Mesenchymal stem cell (in vitro differentiated cells and primary cell): ENCODE measurements around the gene PGGHG.

Source experiments
- DNase-seq: peaks from one replicate; pipeline ENCODE4 v3.0.0-alpha.2; 2013
- H2AFZ ChIP-seq: one replicate; pipeline ENCODE4 v1.6.1; 2013; ENCODE audit warnings: low read depth, mild to moderate bottlenecking, control low read depth, inconsistent platforms, low read length, moderate library complexity
- H2AK5ac ChIP-seq: 2 replicates; pipeline ENCODE4 v1.6.1; 2013; ENCODE audit warnings: low read length, moderate library complexity, mild to moderate bottlenecking, inconsistent platforms; ENCODE audit not compliant: severe bottlenecking
- H2BK120ac ChIP-seq: one replicate; pipeline ENCODE4 v1.6.1; 2013; ENCODE audit warnings: low read depth, mild to moderate bottlenecking, inconsistent platforms, low read length, moderate library complexity
- H2BK12ac ChIP-seq, 2 experiments: one replicate each; pipeline ENCODE4 v1.6.1; 2013; ENCODE audit warnings: inconsistent platforms in 2 of 2, low read length in 2 of 2, mild to moderate bottlenecking in 2 of 2, moderate library complexity in 2 of 2, control low read depth in 1 of 2
- H2BK15ac ChIP-seq: one replicate; pipeline ENCODE4 v1.6.1; 2013; ENCODE audit warnings: mild to moderate bottlenecking, low read depth, inconsistent platforms; ENCODE audit not compliant: poor library complexity, severe bottlenecking
- H2BK5ac ChIP-seq: 2 replicates; pipeline ENCODE4 v1.6.1; 2013; ENCODE audit warnings: low read depth, mild to moderate bottlenecking, low read length, control low read depth, inconsistent platforms; ENCODE audit not compliant: poor library complexity, severe bottlenecking
- H3K14ac ChIP-seq, 2 experiments: one replicate each; pipeline ENCODE4 v1.6.1; 2013; ENCODE audit warnings: inconsistent platforms in 2 of 2, low read length in 2 of 2, control low read depth in 1 of 2, mild to moderate bottlenecking in 1 of 2, moderate library complexity in 1 of 2
- H3K18ac ChIP-seq, 2 experiments: one replicate each; pipeline ENCODE4 v1.6.1; 2013; ENCODE audit warnings: inconsistent platforms in 2 of 2, low read length in 2 of 2, control low read depth in 1 of 2, low read depth in 1 of 2, mild to moderate bottlenecking in 1 of 2
- H3K23ac ChIP-seq, 2 experiments: one replicate each; pipeline ENCODE4 v1.6.1; 2013; ENCODE audit warnings: inconsistent platforms in 2 of 2, low read length in 2 of 2, mild to moderate bottlenecking in 2 of 2, moderate library complexity in 2 of 2, control low read depth in 1 of 2
- H3K27ac ChIP-seq: 2 replicates; pipeline ENCODE4 v1.5.1; 2013; ENCODE audit warnings: mild to moderate bottlenecking, moderate library complexity, low read length, control low read depth, inconsistent platforms; ENCODE audit not compliant: poor library complexity, severe bottlenecking
- H3K27me3 ChIP-seq, 2 experiments: 2 replicates each; pipeline versions ENCODE4 v1.6.1 to v1.7.0; 2013; ENCODE audit warnings: low read length in 2 of 2, mild to moderate bottlenecking in 2 of 2, moderate library complexity in 2 of 2, control low read depth in 1 of 2, inconsistent platforms in 1 of 2; ENCODE audit not compliant: control insufficient read depth in 1 of 2, insufficient read depth in 1 of 2
- H3K36me3 ChIP-seq, 2 experiments: 2 replicates each; pipeline versions ENCODE4 v1.6.1 to v1.7.0; 2013; ENCODE audit warnings: low read length in 2 of 2, control low read depth in 1 of 2, inconsistent platforms in 1 of 2, low read depth in 1 of 2, mild to moderate bottlenecking in 1 of 2; ENCODE audit not compliant: insufficient read depth in 2 of 2, control insufficient read depth in 1 of 2
- H3K4ac ChIP-seq, 2 experiments: one replicate each; pipeline ENCODE4 v1.6.1; 2013; ENCODE audit warnings: inconsistent platforms in 2 of 2, low read length in 2 of 2, mild to moderate bottlenecking in 2 of 2, moderate library complexity in 2 of 2, control low read depth in 1 of 2, low read depth in 1 of 2
- H3K4me1 ChIP-seq: 2 replicates; pipeline ENCODE4 v1.6.1; 2013; ENCODE audit warnings: low read depth, low read length, control low read depth; ENCODE audit not compliant: control insufficient read depth, insufficient read depth
- H3K4me2 ChIP-seq: 2 replicates; pipeline ENCODE4 v1.6.1; 2013; ENCODE audit warnings: low read length, mild to moderate bottlenecking, inconsistent platforms; ENCODE audit not compliant: poor library complexity, severe bottlenecking
- H3K4me3 ChIP-seq, 2 experiments: 2 replicates each; pipeline versions ENCODE4 v1.5.1 to v1.7.0; 2013; ENCODE audit warnings: low read length in 2 of 2, mild to moderate bottlenecking in 2 of 2, control low read depth in 1 of 2, low read depth in 1 of 2; ENCODE audit not compliant: insufficient read depth in 1 of 2
- H3K79me1 ChIP-seq: replicated peaks from 2 replicates; pipeline ENCODE4 v1.6.1; 2013; ENCODE audit warnings: mild to moderate bottlenecking, control low read depth, low read length, inconsistent platforms; ENCODE audit not compliant: poor library complexity, severe bottlenecking
- H3K9ac ChIP-seq: 2 replicates; pipeline ENCODE4 v1.7.0; 2013; ENCODE audit warnings: mild to moderate bottlenecking, low read length, moderate library complexity
- H3K9me3 ChIP-seq: 2 replicates; pipeline ENCODE4 v1.7.0; 2013; ENCODE audit warnings: mild to moderate bottlenecking, low read length; ENCODE audit not compliant: control insufficient read depth
- H4K8ac ChIP-seq: one replicate; pipeline ENCODE4 v1.6.1; 2013; ENCODE audit warnings: inconsistent platforms, mild to moderate bottlenecking, low read length, moderate library complexity
- H4K91ac ChIP-seq: one replicate; pipeline ENCODE4 v1.6.1; 2013; ENCODE audit warnings: mild to moderate bottlenecking, low read length, inconsistent platforms
- WGBS: methylation state at CpG from one replicate; pipeline ENCODE4 v1.1.7; 2013; ENCODE audit warnings: mixed read lengths; 5-methylcytosine and 5-hydroxymethylcytosine counted together

PGGHG gene

GRCh38 chr11:282630-283360 is 6.1 kb upstream of the PGGHG start:
- no peaks in the 10 kb centered on the region for H3K36me3 ChIP-seq
- no peak overlapping the region for H3K4me2 ChIP-seq
- H3K4me1 ChIP-seq, result peaks cover 5% of the 10 kb centered on the region
- H3K27ac ChIP-seq, result no peak overlapping the region
- no peak overlapping the region for H2AK5ac ChIP-seq
- no peak overlapping the region for H2BK120ac ChIP-seq
- no peak overlapping the region for H3K9ac ChIP-seq
- no peak overlapping the region for H3K4ac ChIP-seq
- no peak for DNase-seq
- no peak overlapping the region for H3K14ac ChIP-seq
- no peak overlapping the region for H3K23ac ChIP-seq
- H2AFZ ChIP-seq, result no peak overlapping the region
- no peak overlapping the region for H3K4me3 ChIP-seq
- no peak overlapping the region for H2BK5ac ChIP-seq
- H3K27me3 ChIP-seq, result peaks cover 15 to 92% of the 10 kb centered on the region in 2 experiments
- H4K91ac ChIP-seq, result no peak overlapping the region
- no peaks in the 10 kb centered on the region for H3K79me1 ChIP-seq
- H2BK12ac ChIP-seq, result no peak overlapping the region
- no peak overlapping the region for H2BK15ac ChIP-seq
- WGBS, result 81% methylated on average over 10 of the region's 13 CpGs
- no peak overlapping the region for H4K8ac ChIP-seq
- H3K18ac ChIP-seq, result no peak overlapping the region
- no peaks in the 10 kb centered on the region for H3K9me3 ChIP-seq

GRCh38 chr11:283405-284104 is 5.4 kb upstream of the PGGHG start:
- Histone ChIP-seq H3K4me2 (no peak overlapping the region), H3K4me1 (peaks cover 12% of the 10 kb centered on the region), H3K4ac (no peak overlapping the region), H3K9ac (no peak overlapping the region), H2AK5ac (no peak overlapping the region), H2BK5ac (no peak overlapping the region), H3K36me3 (no peaks in the 10 kb centered on the region), H3K79me1 (no peaks in the 10 kb centered on the region), H3K9me3 (no peaks in the 10 kb centered on the region), H4K8ac (no peak overlapping the region), H3K18ac (no peak overlapping the region), H2BK120ac (no peak overlapping the region), H2AFZ (no peak overlapping the region), H3K14ac (no peak overlapping the region), H3K27me3 (peaks cover 20 to 91% of the 10 kb centered on the region in 2 experiments), H3K4me3 (no peak overlapping the region), H3K23ac (no peak overlapping the region), H2BK12ac (no peak overlapping the region), H3K27ac (no peak overlapping the region), H2BK15ac (no peak overlapping the region), H4K91ac (no peak overlapping the region)
- no peak for DNase-seq
- 84% methylated on average over 21 of the region's 23 CpGs for whole genome bisulfite sequencing

GRCh38 chr11:284105-285020 is 4.6 kb upstream of the PGGHG start:
- Histone ChIP-seq H3K4me1 (peaks cover 12% of the 10 kb centered on the region), H2AFZ (no peak overlapping the region), H3K18ac (no peak overlapping the region), H2BK15ac (no peak overlapping the region), H3K4me2 (no peak overlapping the region), H2BK12ac (no peak overlapping the region), H3K4me3 (no peak overlapping the region), H3K4ac (no peak overlapping the region), H3K27ac (no peak overlapping the region), H2BK5ac (no peak overlapping the region), H3K9ac (no peak overlapping the region), H3K79me1 (no peaks in the 10 kb centered on the region), H4K8ac (no peak overlapping the region), H2AK5ac (no peak overlapping the region), H3K9me3 (no peaks in the 10 kb centered on the region), H3K27me3 (peaks cover 20 to 83% of the 10 kb centered on the region in 2 experiments), H3K23ac (no peak overlapping the region), H2BK120ac (no peak overlapping the region), H4K91ac (peak overlapping the region; percentile 36), H3K36me3 (no peaks in the 10 kb centered on the region), H3K14ac (peak overlapping the region in 1 of 2 experiments; percentile 44)
- 89% methylated on average over 23 of the region's 24 CpGs for WGBS
- no peak for DNase-seq
